BLaER1 (cell line): ENCODE results near the gene C13orf46.

ENCODE experiments used
- H3K27ac ChIP-seq: shearing (Covaris generic); formaldehyde crosslinking; 2 replicates; pipeline ENCODE4 v1.8.1; 2022
- H3K27me3 ChIP-seq: shearing (Covaris generic); formaldehyde crosslinking; 2 replicates; pipeline ENCODE4 v1.8.1; 2022
- H3K36me3 ChIP-seq: shearing (Covaris generic); formaldehyde crosslinking; 2 replicates; pipeline ENCODE4 v1.8.1; 2022
- H3K4me1 ChIP-seq: shearing (Covaris generic); formaldehyde crosslinking; 2 replicates; pipeline ENCODE4 v1.8.1; 2022
- H3K4me2 ChIP-seq: shearing (Covaris generic); formaldehyde crosslinking; 2 replicates; pipeline ENCODE4 v1.8.1; 2022
- H3K4me3 ChIP-seq: shearing (Covaris generic); formaldehyde crosslinking; 2 replicates; pipeline ENCODE4 v1.8.1; 2022
- H3K9ac ChIP-seq: shearing (Covaris generic); formaldehyde crosslinking; 2 replicates; pipeline ENCODE4 v1.8.1; 2022
- H3K9me3 ChIP-seq: shearing (Covaris generic); formaldehyde crosslinking; 2 replicates; pipeline ENCODE4 v1.8.1; 2022
- H4K20me1 ChIP-seq: shearing (Covaris generic); formaldehyde crosslinking; 2 replicates; pipeline ENCODE4 v1.8.1; 2022
- Cebpa-rat ChIP-seq: shearing (Covaris generic); IDR thresholded peaks from 2 replicates; pipeline ENCODE4 v1.8.1; 2022

Gene C13orf46

GRCh38 chr13:113912596-113912995 lies 61.3 kb downstream of the C13orf46 start:
- Histone ChIP-seq H3K4me1 (peaks cover 61% of the 10 kb centered on the region), H3K9me3 (peaks cover 24% of the 10 kb centered on the region), H3K4me2 (peak overlapping the region; percentile 52), H3K27me3 (no peaks in the 10 kb centered on the region), H3K27ac (peak overlapping the region; percentile 4; the same call in 1 of the 2 replicates), H4K20me1 (no peaks in the 10 kb centered on the region), H3K9ac (no peak overlapping the region; the same call in 1 of the 2 replicates), H3K4me3 (peak overlapping the region; percentile 2; the same call in 1 of the 2 replicates), H3K36me3 (no peaks in the 10 kb centered on the region)
- TF ChIP-seq Cebpa-rat, result no peak

DNA sequence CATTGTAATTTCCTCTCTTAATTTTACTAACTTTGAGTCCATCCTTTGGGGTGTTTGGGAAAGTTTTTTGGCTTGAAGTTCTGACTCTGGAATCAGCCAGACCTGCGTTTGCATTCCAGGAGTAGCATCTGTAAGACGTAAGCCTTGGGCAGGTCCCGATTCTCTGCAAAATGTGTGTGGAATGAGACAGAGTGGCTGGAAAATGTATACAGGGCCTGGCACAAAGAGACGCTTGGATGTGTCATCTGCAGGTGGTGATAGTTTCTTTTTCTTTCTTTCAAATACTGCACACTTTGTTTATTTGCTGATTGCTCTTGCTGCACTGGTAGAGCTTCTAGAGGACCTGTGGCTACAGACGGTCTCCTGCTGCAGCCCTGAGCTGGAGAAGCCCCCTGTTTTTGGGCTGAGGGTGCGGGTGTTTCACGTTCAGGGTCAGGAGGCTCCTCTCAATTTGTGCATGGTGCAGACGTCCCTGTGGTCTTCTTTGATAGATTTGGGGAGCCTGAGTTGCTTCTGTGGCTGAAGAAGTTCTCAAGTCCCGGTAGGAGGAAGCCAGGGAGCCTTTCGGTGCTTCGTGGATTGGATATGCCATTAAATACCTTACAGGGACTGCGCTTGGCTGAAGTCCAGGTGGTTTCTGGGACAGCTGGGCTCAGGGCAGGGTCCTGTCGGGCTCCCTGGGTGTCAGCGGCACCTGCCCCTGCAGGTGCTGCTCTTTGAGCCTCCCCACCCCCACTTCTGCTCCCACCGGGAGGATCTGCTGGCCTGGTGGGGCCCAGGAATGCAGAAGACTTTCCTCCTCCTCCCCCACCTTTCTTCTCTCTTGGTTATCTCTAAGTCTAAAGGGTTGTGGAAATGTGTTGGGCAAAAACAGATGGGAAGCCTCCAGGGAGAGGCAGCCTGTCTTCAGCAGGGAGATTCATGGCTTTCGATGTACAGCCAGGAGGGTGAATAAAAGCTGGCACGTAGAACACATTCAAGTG lies 66.0 kb downstream of the C13orf46 start:
- H3K36me3 ChIP-seq, result no peaks in the 10 kb centered on the region
- H3K9me3 ChIP-seq, result peaks cover 8% of the 10 kb centered on the region; the same call in 1 of the 2 replicates
- H3K4me1 ChIP-seq, result peaks cover 33% of the 10 kb centered on the region
- peak overlapping the region; percentile 77 for H3K4me2 ChIP-seq
- H3K4me3 ChIP-seq, result no peak overlapping the region
- H4K20me1 ChIP-seq, result no peaks in the 10 kb centered on the region
- no peak for TF ChIP-seq Cebpa-rat
- no peak overlapping the region for H3K9ac ChIP-seq
- H3K27me3 ChIP-seq, result no peaks in the 10 kb centered on the region
- H3K27ac ChIP-seq, result no peak overlapping the region

DNA sequence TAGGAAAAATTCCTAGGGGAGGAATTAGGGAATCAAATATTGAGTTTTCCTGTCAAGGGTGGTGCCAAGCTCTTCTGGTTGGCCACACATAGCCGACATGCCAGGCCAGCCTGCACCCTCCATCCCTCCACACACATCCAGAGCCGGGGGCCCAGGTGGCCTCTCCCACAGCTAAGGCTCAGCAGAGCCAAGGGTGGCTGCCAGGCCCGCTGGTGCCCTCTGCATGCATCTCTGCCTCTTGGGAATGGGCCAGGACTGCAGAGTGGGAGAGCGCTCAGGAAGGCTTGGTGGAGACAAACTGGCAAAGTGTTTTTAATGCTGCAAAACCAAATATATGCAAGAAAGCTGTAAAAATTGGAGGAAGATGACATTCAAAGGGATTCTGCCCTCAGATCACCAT lies 67.3 kb downstream of the C13orf46 start:
- Histone ChIP-seq H3K27ac (no peak overlapping the region), H3K36me3 (no peaks in the 10 kb centered on the region), H3K9me3 (peaks cover 8% of the 10 kb centered on the region; the same call in 1 of the 2 replicates), H3K4me2 (no peak overlapping the region), H3K4me3 (no peak overlapping the region), H4K20me1 (no peaks in the 10 kb centered on the region), H3K9ac (no peak overlapping the region), H3K4me1 (peaks cover 22% of the 10 kb centered on the region), H3K27me3 (no peaks in the 10 kb centered on the region)
- TF ChIP-seq Cebpa-rat, result no peak

- no peak overlapping the region for H3K9ac ChIP-seq
- no peaks in the 10 kb centered on the region for H3K36me3 ChIP-seq
- peaks cover 22% of the 10 kb centered on the region for H3K4me1 ChIP-seq
- H3K4me3 ChIP-seq, result no peak overlapping the region
- no peak overlapping the region for H3K27ac ChIP-seq
- H3K27me3 ChIP-seq, result no peaks in the 10 kb centered on the region
- H3K4me2 ChIP-seq, result no peak overlapping the region
- peaks cover 4% of the 10 kb centered on the region; the same call in 1 of the 2 replicates for H3K9me3 ChIP-seq
- no peaks in the 10 kb centered on the region for H4K20me1 ChIP-seq
- no peak for TF ChIP-seq Cebpa-rat
Observed at GRCh38 chr13:113905942-113906341, 67.9 kb downstream of the C13orf46 start.

GRCh38 chr13:113905018-113905417 lies 68.9 kb downstream of the C13orf46 start:
- no peaks in the 10 kb centered on the region for H4K20me1 ChIP-seq
- TF ChIP-seq Cebpa-rat, result no peak

GRCh38 chr13:113904411-113904810 lies 69.5 kb downstream of the C13orf46 start:
- Histone ChIP-seq H3K27me3 (no peaks in the 10 kb centered on the region), H3K9me3 (no peaks in the 10 kb centered on the region), H4K20me1 (no peaks in the 10 kb centered on the region), H3K4me1 (peaks cover 21% of the 10 kb centered on the region), H3K4me2 (no peak overlapping the region), H3K27ac (no peak overlapping the region), H3K4me3 (no peak overlapping the region), H3K9ac (no peak overlapping the region), H3K36me3 (no peaks in the 10 kb centered on the region)
- TF ChIP-seq Cebpa-rat, result no peak

More at GRCh38 chr13:113905018-113905417, 68.9 kb downstream of the C13orf46 start:
- no peaks in the 10 kb centered on the region for H3K9me3 ChIP-seq
- H3K9ac ChIP-seq, result no peak overlapping the region
- no peaks in the 10 kb centered on the region for H3K27me3 ChIP-seq
- H3K4me3 ChIP-seq, result no peak overlapping the region
- no peaks in the 10 kb centered on the region for H3K36me3 ChIP-seq
- H3K27ac ChIP-seq, result no peak overlapping the region
- H3K4me2 ChIP-seq, result no peak overlapping the region
- peaks cover 22% of the 10 kb centered on the region for H3K4me1 ChIP-seq

DNA sequence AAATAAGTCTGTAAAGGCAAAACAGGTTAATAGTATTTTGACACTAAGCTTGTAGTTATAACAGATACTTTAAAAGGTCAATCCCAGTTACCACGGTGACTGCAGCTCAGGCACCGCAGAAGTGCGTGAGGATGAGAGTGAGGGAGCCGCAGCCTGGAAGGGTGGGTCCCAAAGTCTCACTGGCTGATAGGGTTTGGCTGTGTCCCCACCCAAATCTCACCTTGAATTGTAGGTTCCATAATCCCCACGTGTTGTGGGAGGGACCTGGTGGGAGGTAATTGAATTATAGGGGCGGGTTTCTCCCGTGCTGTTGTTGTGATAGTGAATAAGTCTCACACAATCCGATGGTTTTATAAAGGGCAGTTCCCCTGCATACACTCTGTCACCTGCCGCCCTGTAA lies 70.0 kb downstream of the C13orf46 start:
- Histone ChIP-seq H4K20me1 (no peaks in the 10 kb centered on the region), H3K4me2 (no peak overlapping the region), H3K9me3 (no peaks in the 10 kb centered on the region), H3K4me1 (peaks cover 16% of the 10 kb centered on the region), H3K27me3 (no peaks in the 10 kb centered on the region), H3K27ac (no peak overlapping the region), H3K4me3 (no peak overlapping the region), H3K9ac (no peak overlapping the region), H3K36me3 (no peaks in the 10 kb centered on the region)
- TF ChIP-seq Cebpa-rat, result no peak
